ENCODE measurements around the gene RAD50. TPM values are rescaled to one million over a fixed set of nuclear protein-coding genes. Genes with fewer than 3 reads are reported as not detected.
A peak's percentile ranks its signal among the peaks of the same experiment; 100 is the strongest.

RAD50 gene
- total RNA-seq, 1 donor from 2014 or later = 48.2 TPM

DNA sequence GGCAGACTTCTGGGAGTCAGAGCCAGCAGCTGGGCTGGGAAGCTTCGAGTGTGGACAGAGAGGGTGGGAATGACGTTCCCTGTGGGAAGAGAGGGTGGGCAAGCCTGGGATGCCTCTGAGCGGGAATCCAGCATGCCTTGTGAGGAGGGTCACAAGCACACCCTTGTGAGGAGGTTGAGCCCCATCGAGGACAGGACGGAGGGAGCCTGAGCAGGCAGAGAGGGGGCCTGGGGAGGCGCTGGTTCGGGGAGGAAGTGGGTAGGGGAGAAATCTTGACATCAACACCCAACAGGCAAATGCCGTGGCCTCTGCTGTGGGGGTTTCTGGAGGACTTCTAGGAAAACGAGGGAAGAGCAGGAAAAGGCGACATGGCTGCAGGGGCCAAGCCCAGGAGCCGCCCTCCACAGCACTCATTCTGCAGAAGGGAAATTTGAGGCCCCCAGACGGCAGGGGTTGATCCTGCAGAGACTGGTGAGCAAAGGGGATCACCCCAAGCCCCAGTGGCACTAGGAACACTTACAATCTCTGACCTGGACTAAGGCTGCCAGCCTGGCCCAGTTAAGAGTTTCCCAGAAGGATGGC, 100.1 kb downstream of the RAD50 start:
- Mint-ChIP-seq H3K4me3 (no peak overlapping the region), H3K9me3 (peaks cover 2% of the 10 kb centered on the region), H3K36me3 (no peaks in the 10 kb centered on the region), H3K27me3 (ENCODE audit: insufficient read depth, low read depth) (peaks cover 33% of the 10 kb centered on the region), H3K4me1 (peaks cover 6% of the 10 kb centered on the region), H3K27ac (no peak overlapping the region)
- TF ChIP-seq EZH2 (IDR thresholded peaks at IDR 0.05) (no peak), EZH2phosphoT487 (IDR thresholded peaks at IDR 0.05) (no peak)
- TF ChIP-seq, protein P1, sequence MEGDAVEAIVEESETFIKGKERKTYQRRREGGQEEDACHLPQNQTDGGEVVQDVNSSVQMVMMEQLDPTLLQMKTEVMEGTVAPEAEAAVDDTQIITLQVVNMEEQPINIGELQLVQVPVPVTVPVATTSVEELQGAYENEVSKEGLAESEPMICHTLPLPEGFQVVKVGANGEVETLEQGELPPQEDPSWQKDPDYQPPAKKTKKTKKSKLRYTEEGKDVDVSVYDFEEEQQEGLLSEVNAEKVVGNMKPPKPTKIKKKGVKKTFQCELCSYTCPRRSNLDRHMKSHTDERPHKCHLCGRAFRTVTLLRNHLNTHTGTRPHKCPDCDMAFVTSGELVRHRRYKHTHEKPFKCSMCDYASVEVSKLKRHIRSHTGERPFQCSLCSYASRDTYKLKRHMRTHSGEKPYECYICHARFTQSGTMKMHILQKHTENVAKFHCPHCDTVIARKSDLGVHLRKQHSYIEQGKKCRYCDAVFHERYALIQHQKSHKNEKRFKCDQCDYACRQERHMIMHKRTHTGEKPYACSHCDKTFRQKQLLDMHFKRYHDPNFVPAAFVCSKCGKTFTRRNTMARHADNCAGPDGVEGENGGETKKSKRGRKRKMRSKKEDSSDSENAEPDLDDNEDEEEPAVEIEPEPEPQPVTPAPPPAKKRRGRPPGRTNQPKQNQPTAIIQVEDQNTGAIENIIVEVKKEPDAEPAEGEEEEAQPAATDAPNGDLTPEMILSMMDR (IDR thresholded peaks at IDR 0.05) = no peak
- H4K20me1 ChIP-seq (ENCODE audit: low read depth) = no peaks in the 10 kb centered on the region
- H3K4me2 ChIP-seq = peak overlapping the region; percentile 62
- no peaks in the 10 kb centered on the region for H3K79me2 ChIP-seq (ENCODE audit: low read depth)
- peaks cover 10% of the 10 kb centered on the region for H3K4me1 ChIP-seq
- no peaks in the 10 kb centered on the region for H3K9me3 ChIP-seq (ENCODE audit: low read depth)
- no peaks in the 10 kb centered on the region for H3K36me3 ChIP-seq
- peak overlapping the region; percentile 96 for H2AFZ ChIP-seq (replicated peaks)
- H3F3A ChIP-seq (ENCODE audit: low read depth) = no peaks in the 10 kb centered on the region
- no peak for DNase-seq (ENCODE audit: low spot score)
- H3K4me3 ChIP-seq = no peak overlapping the region
- no peak overlapping the region for H3K9ac ChIP-seq
- no peak overlapping the region for H3K27ac ChIP-seq
- peaks cover 46% of the 10 kb centered on the region for H3K27me3 ChIP-seq

DNA sequence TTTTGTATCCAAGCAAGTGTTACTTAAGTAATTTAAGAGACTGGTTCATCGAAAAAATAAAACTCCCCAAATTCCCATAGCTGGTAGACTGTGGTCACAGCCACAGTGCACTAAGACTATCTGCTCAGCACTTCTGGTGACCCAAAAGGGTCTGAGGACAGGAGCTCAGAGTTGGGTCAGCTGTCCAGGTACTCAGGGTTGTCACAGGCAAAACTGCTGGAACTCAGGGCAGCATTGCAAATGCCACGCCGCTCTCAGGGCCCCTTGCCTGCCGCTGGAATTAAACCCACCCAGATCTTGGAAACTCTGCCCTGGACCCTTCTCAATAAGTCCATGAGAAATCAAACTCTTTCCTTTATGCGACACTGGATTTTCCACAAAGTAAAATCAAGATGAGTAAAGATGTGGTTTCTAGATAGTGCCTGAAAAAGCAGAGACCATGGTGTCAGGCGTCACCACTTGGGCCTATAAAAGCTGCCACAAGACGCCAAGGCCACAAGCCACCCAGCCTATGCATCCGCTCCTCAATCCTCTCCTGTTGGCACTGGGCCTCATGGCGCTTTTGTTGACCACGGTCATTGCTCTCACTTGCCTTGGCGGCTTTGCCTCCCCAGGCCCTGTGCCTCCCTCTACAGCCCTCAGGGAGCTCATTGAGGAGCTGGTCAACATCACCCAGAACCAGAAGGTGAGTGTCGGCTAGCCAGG, 101.1 kb downstream of the RAD50 start, which contains the start of gene IL13:
Gene IL13 (plus strand): TSS at position 498 of the 705 bp plus-strand sequence. CDS start 14 bp downstream, at position 512.
- H3K27me3 ChIP-seq = peaks cover 46% of the 10 kb centered on the region
- H3F3A ChIP-seq (ENCODE audit: low read depth) = no peaks in the 10 kb centered on the region
- no peaks in the 10 kb centered on the region for H3K79me2 ChIP-seq (ENCODE audit: low read depth)
- Mint-ChIP-seq H3K27me3 (ENCODE audit: insufficient read depth, low read depth) (peaks cover 33% of the 10 kb centered on the region), H3K4me3 (peak within 1 kb of the TSS; percentile 16), H3K4me1 (peaks cover 6% of the 10 kb centered on the region), H3K36me3 (no peaks in the 10 kb centered on the region), H3K9me3 (peaks cover 2% of the 10 kb centered on the region), H3K27ac (peak within 1 kb of the TSS; percentile 57)
- no peaks in the 10 kb centered on the region for H3K9me3 ChIP-seq (ENCODE audit: low read depth)
- H3K4me2 ChIP-seq = no peak within 1 kb of the TSS
- H3K27ac ChIP-seq = no peak within 1 kb of the TSS
- H3K36me3 ChIP-seq = no peaks in the 10 kb centered on the region
- no peak within 1 kb of the TSS for H2AFZ ChIP-seq (replicated peaks)
- DNase-seq (ENCODE audit: low spot score) = no peak
- H3K4me1 ChIP-seq = peaks cover 10% of the 10 kb centered on the region
- no peaks in the 10 kb centered on the region for H4K20me1 ChIP-seq (ENCODE audit: low read depth)
- no peak within 1 kb of the TSS for H3K9ac ChIP-seq
- no peak within 1 kb of the TSS for H3K4me3 ChIP-seq
- no peak for TF ChIP-seq EZH2 (IDR thresholded peaks at IDR 0.05)
- TF ChIP-seq, protein P1 (IDR thresholded peaks at IDR 0.05) = no peak
- no peak for TF ChIP-seq EZH2phosphoT487 (IDR thresholded peaks at IDR 0.05)

DNA sequence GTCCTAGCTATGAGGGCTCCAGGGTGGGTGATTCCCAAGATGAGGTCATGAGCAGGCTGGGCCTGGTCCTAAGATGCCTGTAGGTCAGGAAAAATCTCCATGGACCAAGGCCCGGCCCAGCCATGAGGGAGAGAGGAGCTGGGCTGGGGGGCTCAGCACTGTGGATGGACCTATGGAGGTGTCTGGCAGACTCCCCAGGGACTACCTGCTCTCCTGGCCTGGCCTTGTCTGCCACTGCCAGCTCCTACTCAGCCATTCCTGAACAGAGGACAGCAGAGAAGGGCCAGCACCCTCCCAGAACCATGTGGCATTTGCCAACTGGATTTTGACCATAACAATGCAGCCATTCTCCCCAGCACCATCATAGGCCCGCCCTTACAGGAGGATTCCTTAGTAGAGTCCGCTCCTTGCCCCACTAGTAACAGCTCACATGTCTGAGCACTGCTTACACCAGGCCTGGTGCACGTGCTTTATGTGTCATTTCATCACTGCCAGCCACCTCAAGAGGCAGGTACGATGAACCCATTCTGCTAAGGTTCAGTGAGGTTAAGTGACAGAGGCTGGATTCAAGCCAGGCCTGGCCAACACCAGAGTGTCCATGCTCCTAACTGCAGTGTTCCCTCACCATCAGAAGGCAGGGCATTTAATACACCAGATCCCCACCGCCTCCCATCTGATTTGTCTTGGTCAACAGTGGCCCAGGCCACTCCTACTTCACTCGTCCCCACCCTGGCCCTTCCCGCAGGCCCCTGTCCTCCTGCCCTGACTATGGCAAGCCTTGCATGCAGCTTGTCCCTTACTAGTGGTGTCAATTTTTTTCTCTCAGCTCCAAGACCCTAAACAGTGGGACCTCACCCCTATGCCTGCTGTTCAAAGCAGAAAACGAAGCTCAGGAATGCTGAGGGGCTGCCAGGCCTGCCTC, 101.9 kb downstream of the RAD50 start:
- Histone ChIP-seq H2AFZ (replicated peaks) (no peak overlapping the region), H3K27ac (no peak overlapping the region), H3K4me2 (no peak overlapping the region), H3K27me3 (peaks cover 42% of the 10 kb centered on the region), H3F3A (ENCODE audit: low read depth) (no peaks in the 10 kb centered on the region), H4K20me1 (ENCODE audit: low read depth) (no peaks in the 10 kb centered on the region), H3K4me1 (peaks cover 6% of the 10 kb centered on the region), H3K9me3 (ENCODE audit: low read depth) (no peaks in the 10 kb centered on the region), H3K79me2 (ENCODE audit: low read depth) (no peaks in the 10 kb centered on the region), H3K36me3 (no peaks in the 10 kb centered on the region), H3K4me3 (no peak overlapping the region), H3K9ac (no peak overlapping the region)
- Mint-ChIP-seq H3K36me3 (no peaks in the 10 kb centered on the region), H3K27ac (peak overlapping the region; percentile 57), H3K4me3 (no peak overlapping the region), H3K27me3 (ENCODE audit: insufficient read depth, low read depth) (peaks cover 30% of the 10 kb centered on the region), H3K4me1 (peaks cover 11% of the 10 kb centered on the region), H3K9me3 (peaks cover 2% of the 10 kb centered on the region)
- TF ChIP-seq EZH2phosphoT487 (IDR thresholded peaks at IDR 0.05) (no peak), EZH2 (IDR thresholded peaks at IDR 0.05) (no peak)
- no peak for DNase-seq (ENCODE audit: low spot score)
